GM21360 (cell line): Measurements from ENCODE around the gene SSR4.

Source experiments
- ATAC-seq: cut with Tn5 transposase; IDR thresholded peaks from one replicate; pipeline ENCODE4 v1.9.1; 2021; ENCODE audit warnings: mild to moderate bottlenecking, moderate library complexity; ENCODE audit not compliant: unreplicated experiment

Gene SSR4

DNA sequence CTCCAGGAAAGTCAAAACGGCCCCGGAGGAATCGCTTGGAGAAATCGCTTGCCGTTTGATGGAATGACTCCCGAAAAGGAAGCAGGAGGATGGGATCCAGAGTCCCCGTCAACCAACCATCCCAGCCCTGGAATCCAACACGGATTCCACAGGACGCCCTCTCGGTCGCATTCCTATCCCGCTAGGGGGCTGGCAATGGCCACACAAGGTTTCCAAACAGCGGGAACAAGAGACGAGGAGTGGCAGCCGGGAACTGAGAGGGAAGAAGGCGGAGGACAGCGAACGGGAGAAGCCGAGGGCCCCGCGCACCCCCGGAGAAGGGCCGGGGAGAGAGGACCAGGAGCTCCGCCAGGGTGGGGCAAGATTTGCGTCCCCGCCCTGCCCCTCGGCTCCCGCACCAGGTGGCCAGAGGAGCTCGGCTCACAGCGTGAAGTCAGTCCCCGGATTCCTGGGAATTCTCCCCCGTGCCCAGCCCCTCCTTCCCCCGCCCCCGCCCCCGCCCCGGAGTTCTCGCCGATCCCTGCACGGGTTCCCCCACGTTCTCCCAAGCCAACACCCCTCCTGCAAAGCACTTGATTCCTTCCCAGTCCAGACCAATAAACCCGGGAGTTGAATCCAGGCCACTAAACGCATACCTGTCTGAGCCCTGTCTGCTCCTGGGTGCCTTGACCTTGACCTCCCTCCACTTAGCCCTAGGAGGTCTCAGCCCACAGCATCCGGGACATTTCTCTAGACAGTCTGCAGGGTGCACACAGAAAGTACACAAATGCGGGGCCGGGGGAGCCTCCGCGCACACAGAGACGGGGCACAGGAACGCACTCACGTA lies 34.5 kb downstream of the SSR4 start:
- ATAC-seq, result no peak

DNA sequence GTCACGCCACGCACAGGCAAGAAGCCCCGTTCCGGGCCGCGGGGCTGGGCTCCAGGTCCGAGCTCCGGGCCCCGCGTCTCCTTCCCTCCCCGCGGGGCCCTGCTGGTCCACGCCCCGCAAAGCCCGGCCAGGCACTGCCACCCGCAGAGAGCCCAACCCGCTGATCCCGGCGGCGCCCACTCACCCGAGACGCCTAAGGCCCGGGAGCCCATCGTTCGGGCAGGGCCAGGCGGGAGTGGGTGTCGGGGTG lies 35.0 kb downstream of the SSR4 start:
- no peak for ATAC-seq

DNA sequence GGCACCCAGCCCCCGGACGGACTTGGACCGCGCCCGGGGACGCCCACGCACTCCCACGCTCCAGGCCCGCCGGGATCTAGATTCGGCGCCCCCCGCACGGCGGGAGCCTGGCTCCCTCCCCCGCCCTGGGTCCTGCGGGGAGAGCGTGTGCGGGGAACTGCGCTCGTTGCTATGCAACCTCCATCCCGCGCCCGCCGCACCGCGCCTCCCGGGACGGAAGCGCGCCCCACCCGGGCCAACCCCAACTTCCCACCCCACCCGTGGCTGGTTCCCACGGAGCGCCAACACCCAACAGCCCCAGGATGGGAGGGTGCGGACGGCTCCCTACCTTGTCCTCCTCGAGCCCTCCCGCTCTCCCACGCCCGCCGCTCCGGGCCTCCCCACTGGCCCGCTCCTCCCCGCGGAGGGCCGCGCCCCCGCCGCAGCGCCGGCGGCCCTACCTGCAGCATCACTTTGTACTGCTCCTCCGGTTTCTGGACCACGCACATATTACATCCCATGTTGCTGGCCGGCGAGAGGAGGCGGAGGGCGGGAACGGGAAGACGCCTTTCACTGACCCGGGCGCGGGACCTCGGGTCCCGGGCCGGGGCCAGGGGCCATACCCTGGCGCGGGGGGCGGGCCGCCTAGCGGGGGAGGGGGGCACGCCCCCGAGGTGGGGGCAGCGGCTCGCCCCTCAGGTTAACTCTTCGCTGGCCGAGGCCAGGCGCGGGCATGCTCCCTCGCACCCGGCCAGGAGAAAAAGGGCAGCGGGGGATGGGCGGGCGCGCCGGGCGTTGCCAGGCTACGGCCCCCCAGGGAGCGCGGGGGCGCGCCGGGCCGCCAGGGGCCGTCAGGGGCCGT lies 35.6 kb downstream of the SSR4 start, which contains the start of gene PDZD4:
Gene PDZD4, minus strand, starts transcription at position 746 of the 841 bp plus-strand sequence. Its CDS starts 246 bp downstream, at position 500.
- no peak for ATAC-seq

DNA sequence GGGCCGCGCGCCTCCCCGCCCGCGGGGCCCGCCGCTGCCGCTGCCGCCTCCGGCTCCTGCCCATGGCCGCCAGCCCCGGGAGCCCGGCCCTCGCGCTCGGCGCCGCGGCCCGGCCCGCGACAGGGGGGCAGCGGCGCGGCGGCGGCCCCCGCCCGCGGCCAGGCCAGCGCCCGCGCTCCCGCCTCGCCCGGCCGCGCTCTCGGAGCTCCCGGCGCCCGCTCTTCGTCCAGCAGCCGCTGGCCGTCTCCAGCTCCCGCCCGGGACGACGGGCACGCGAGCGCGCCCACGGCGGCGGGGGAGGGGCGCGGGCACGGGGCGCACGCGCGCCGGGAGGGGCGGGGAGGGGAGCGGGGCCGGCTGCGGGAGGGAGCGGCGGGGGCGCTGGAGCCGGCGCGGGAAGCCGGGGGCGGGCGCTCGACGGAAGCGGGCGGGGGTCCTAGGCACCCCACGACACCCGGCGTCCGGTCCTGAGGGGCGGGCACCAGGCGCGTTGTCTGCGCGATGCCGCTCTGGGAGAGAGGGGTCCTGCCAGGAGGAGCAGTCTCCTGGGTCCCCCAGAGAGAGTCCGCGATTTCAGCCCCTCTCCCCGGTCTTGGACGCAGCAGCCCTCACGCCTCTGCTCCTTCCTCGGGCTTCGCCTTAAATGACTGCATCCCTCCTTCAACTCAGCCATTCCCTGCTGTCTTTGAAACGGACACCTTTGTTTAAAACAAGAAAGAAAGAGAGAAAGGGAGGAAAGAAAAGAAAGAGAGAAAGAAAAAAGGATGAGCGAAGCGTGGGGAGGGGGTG lies 36.4 kb downstream of the SSR4 start:
- ATAC-seq, result no peak

DNA sequence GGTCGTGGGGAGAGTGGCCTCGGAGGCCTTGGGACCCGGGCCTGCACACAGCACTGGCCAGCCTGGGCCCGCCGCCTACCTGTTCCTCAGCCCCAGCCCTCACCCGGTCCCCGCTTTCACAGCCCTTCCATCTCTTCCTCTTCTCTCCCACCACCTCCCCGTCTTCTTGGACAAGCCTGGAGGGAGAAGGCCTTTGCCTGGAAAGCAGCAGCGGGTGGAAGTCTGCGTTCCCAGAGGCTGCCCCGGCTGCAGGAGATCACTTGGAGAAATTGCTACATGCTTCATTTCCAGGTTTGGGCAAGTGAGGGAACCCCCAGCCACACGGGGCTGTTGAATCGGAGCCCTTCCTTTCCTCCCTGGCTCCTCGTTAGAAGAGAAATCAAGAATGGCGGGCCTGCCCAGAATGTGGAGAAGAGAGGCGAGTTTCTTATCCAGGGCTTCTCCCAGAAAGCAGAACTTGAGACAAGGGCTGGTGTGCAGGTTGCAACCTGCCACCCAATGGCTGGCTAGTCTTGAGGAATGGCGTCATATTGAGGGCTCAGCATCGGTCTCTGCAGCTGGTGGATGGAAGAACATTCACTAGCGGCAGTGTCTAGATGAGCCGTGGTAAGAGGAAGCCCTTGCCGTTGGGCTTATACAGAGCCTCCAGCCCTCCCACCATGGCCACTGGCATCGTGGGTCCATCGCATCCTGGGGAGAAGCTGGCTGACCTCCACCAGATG lies 37.1 kb downstream of the SSR4 start:
- ATAC-seq, result no peak

DNA sequence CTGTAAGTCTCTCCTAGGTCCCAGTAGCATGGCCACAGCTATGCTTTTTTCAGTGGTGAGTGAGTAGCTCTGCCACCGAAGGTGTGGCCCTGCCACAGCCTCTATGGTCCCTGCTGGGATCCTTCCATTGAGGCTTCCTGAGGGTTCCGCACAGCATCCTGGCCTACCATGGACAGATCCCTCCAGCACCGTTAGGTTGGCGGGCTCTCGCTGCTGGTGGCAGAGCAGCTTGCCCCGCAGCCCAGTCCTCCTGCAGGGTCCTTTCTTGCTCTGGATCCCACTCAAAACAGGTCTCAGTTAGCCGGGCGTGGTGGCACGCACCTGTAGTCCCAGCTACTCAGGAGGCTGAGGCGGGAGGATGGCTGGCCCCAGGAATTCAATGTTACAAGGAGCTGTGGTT lies 38.3 kb downstream of the SSR4 start:
- no peak for ATAC-seq

DNA sequence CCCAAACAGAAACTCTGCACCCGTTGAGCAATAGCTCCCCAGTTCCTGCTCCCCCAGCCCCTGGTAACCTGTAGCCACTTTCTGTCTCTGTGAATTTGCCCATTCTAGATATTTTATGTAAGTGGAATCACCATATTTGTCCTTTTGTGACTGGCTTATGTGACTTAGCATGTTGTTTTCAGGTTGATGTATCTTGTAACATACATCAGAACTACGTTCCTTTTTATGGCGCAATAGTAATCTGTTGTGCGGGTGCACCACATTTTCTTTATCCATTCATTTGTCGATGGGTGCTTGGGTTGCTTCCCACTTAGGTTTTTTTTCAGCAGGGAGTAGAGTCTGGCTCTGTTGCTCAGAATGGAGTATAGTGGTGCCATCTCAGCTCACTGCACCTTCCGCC lies 42.5 kb downstream of the SSR4 start:
- no peak for ATAC-seq

DNA sequence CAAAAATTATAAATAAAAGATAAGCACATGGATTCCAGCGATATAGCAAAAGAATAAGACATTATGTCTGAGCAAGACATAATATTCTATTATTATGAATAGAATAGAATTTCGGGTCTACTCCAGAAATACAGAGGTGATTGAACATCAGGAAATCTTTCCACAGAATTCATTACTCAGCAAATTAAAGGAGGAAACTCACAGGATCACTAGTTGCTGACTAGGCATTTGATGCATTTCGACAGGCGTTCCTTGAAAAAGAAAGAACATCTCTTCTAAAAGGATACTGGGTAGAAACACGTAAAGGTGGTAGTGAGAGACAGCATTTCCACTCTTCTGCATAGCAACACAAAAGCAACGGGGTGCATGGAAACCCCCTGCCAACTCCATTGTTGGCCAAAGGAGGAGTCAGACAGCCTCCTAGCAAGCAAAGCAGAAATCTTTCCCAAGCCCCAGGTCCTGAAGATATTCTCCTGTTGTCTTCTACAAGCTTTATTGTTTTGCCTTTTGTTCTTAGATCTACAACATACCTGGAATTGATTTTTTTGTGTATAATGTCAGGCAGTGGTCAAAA lies 50.1 kb downstream of the SSR4 start:
- no peak for ATAC-seq

DNA sequence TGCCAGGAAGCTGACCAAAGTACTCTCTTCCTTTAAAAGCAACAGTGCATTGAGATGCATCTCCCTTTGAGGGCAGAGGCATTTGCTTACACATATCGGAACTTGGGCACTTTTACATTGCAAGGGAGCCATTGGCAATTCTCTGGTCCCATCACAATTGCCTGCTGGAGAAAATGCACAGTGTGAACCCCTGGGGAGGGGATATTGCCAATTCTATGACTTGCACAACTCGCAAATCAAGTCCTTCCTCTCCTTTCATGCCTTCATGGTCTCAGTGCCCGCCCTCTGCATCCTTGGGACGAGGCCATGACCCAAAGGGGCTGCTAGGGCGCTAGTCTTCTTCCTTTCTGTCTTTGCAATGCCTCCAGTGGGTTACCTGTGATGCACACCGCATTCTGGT lies 50.7 kb downstream of the SSR4 start:
- ATAC-seq, result no peak

DNA sequence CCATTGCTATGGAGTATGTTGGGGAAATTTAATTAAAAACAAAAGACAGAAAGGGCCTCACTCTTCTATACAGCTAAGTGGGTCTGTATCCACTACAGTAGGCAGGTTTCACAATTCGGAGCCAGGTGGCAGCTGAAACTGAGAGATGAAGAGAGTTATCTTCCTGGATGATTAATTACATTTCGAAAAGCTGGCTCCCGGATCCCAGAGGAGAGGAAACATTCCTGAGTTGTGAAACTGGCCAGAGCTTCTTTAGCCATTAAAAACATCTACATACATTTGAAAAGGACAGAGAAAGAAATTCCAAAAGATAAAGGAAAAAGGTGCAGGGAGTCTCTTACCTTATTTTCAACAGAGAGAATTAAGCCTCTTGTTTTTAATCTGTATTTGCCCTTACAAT lies 51.4 kb downstream of the SSR4 start:
- ATAC-seq, result no peak
